ENCODE measurements around the gene DDAH2.

The DDAH2 gene

GRCh38 chr6:31729979-31730630 lies 1.0 kb upstream of the DDAH2 start:
- peak; percentile 49 for DNase-seq

- peak; percentile 72 for DNase-seq
Measured at GRCh38 chr6:31729515-31729978, 448 bp upstream of the DDAH2 start.

DNA sequence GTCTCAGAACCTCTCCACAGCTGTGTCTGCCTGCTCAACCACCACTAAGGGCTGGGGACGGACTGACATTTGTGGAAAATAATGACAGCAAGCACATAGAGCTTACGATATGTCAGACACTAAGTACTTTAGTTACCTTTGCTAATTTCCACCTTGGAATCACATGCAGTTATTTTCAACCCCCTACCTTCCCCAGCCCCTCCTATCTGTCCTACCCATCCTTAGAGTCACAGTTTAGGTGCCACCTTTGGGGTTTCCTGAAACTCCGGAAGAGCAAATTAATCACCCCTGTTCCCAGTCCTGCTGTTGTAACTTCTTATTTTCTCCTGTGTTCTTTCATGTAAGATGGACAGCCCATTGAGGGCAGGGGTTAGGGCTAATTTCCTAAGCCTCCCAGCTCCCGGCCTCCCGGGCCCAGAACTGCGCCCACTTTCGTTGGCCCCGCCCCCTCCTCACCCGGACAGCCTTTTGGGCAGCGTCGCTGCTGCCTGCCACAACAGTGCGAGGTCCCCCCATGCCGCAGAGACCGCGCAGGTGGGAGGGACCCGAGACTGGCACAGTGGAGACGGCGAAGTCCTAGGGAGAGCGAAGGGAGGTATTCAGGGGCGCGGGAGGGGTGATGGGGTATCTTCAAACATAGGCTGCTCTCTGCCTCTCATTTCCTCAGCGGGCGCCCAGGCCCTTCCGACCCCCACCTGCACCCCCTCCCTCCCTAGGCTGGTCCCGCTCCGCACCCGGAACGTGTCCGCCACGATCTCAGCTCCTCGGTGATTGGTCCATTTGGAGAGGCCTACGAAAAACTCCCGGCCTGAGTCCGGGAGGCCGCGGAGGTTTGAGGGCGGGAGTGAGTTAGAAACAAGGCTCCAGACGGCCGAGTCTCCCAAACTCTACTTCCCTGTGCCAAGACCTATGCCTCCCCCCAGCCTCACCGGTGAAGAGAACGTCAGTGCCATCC lies 1.1 kb downstream of the DDAH2 start:
- DNase-seq: no peak

DNA sequence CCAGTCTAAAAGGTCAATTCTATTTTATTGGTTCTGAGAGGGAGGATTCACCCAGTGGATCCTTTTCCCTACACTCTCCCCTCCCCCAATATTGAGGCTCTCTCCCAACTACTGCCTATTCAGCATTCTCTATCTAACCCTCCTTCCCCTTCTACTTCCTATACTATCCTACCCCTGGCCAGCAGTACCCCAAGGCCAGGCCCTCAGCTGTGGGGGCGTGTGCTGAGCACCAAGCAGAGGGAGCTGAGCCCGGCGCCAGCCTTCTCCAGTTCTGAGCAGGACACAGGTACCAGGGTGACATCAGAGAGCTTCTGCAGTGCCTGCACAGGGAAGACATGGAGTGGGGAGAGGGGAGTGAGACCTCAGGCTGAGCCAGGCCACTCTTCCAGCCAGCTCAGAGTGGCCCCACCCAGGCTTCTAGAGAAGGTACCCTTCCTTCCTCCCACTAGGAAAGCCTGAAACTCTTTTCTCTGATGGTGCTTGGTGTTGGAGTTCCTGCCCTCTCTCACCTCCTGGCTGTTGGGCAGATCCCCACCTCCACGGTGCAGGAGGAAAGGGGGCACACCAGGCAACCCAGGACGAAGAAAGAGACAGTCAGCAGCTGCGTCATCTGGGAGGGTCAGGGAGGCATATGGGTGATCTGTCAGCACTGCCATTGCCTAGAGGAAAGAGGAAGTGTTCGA lies 1.9 kb downstream of the DDAH2 start:
- no peak for DNase-seq

DNA sequence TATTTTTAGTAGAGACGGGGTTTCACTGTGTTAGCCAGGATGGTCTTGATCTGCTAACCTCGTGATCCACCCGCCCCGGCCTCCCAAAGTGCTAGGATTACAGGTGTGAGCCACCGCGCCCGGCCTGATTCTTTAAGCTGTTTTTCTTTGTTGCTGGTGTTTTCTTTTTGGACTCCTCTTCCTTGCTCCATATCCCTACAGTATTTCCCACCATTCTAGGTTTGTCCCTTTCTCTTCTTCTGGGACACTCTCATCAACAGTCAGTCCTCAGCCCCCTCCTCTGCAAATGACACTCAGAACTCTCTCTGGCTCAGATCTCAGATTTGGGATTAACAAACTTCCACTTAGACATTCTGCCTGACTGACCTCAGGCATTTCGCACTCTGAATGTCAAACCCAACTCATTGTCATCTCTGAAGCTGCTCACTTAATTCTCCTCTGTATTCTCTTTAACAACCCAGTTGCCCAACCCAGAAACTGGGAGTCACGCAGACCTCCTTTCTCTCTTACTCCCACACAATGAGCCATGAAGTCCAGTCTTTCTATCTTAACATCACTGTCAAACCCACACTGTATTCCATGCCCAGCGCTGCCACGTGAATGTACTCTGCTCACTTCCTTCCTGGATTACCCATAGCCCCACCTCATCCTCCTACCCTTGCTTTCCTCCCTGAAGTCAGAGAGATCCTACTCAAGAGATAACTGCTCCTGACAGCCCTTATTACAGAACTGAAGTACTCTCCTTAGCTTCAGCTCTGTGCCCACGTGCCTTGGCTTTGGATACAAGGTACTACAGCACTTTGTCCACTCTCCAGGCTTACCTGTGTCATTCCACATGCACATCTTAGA lies 3.4 kb downstream of the DDAH2 start:
- DNase-seq: no peak

DNA sequence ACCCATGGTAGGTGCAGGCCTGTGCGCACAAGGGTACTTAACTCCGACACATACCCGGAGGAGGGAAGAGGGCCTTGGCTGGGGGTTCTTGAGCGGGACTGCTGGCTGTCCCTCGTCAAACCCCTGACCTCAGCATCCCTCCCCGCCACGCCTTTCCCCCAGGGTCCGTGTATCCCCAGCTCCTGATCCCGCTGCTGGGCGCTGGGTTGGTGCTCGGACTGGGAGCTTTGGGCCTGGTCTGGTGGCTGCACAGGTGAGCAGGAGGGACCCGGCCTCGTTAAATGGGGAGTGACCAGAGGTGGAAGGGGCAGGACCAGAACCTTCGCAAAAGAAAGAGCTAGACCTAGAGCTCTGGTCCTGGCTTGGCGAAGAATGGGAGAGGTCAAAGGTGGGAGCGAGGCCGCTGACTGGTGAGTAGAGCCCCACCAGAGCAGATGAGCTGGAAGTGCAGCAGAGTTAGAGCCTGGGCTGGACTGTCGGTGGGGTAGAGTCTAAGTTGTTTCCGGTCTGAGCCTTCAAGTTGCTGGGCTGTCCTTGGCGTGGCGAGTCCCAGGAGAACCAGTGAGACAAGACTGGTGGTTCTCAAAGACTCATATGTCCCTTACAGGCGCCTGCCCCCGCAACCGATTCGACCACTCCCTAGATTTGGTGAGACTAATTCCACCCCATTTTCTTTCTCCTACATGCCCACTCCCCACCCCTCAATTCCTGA lies 5.0 kb downstream of the DDAH2 start:
- DNase-seq: no peak

GRCh38 chr6:31723245-31723979 lies 5.7 kb downstream of the DDAH2 start, which contains the start of gene MPIG6B:
Gene MPIG6B, plus strand, starts transcription at chr6:31723373. Its CDS starts 11 bp downstream, at chr6:31723384.
- DNase-seq: no peak

DNA sequence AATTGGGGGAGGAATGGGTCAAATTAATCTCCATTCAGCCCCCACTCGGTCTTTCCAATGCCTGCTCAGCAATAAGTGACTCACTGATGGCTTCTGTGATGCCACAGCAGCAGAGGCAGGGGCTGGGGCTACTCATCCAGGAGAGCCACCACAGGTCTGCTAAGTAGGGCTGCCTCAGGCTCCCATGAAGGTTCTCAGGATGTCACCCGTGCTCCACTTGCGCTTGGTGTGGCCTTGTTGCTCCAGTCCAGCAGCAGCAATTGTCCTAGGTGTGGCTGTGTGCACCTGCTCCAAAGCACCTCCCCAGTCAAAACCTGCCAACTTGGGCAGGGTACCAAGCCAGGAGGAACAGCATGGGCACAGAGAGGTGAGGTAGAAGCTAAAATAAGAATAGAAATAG lies 6.9 kb downstream of the DDAH2 start:
- no peak for DNase-seq

GRCh38 chr6:31721351-31722020 lies 7.6 kb downstream of the DDAH2 start, which contains the start of gene LY6G6C:
Gene LY6G6C, minus strand, starts transcription at chr6:31721746. Its CDS starts 67 bp downstream, at chr6:31721679.
- no peak for DNase-seq

DNA sequence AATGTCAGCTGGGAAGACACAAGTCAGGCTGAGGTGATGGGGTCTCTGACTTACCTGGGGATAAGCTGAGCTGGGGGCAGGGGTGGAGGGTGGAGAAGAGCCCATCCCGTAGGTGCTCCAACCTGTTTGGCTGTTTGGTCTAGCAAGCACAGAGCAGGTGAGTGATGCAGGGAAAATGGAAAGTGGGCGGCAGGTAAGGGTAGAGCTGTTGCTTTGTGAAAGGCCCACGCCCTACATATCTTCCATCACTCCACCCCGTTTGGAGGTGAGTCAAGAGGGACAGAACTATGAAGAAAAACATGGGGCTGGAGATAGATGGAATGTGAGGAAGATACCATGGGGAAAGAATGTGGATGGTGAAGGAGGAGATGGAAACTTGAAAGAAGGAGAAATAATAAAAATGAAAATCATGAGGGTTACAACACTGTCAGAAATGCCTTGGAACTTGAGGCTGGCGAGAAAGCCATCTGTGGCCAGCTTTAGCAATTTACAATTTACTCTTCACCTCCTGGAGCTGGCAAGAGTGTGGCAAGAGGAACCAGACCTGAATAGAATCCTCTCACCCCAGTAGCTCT lies 8.8 kb downstream of the DDAH2 start:
- DNase-seq: no peak

DNA sequence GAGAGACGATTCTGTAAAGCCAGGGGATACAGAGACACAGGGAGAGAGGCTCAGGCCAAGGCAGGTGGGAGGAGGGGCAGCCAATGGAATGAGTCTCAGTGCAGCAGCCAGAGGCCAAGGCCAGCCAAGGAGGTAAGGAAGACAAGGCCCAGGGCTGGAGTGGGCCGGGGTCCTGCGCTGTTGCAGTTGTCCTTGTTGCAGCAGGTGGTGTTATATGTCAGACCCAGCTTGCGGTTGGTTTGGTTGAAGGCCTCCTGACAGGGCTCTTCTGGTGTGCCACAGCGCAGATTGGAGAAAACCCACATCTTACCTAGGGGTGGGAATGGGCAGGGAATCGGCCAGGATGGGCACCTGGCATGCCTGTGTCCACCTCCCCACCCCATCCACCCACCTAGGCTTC lies 10.1 kb downstream of the DDAH2 start:
- no peak for DNase-seq

- DNase-seq: no peak
Measured at GRCh38 chr6:31718265-31718664, 10.8 kb downstream of the DDAH2 start.

GRCh38 chr6:31717499-31718222 lies 11.4 kb downstream of the DDAH2 start:
- no peak for DNase-seq

- DNase-seq: no peak
Measured at GRCh38 chr6:31715022-31715958, 13.8 kb downstream of the DDAH2 start, which contains the start of gene LY6G6D. Gene LY6G6D, plus strand, starts transcription at chr6:31715348. Its CDS starts 8 bp downstream, at chr6:31715356.

DNA sequence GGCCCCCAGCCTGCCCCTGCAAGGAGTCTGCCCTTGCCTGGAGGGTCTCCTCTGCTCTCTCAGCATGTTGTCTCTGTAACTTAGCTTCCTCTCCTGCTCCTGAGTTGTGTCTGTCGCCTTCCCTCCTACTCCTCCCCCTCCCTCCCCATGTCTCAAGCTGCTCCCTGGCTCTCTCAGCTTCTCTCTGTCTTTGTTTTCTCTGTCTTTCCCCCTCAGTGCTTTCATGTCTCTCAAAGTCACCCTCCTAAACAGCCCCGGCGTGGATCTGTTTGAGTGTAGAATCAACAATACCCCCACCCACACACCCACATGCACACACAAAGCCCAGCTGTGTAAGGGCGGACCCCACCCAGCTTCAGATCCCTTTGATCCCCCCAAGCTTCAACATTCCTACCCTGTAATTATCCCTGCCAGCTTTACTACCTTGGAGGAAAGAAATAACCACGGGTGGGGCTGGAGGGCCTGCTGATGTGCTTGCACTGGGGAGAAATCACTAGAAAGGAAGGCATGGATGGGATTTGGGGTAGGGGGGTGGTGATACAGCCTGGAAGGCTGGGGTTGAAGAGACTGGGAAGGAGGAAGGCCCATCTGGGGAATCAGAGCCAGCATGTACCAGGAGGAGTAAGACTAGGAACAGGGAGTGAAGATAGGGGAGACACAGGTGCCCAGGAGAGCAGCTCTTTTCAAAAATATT lies 15.0 kb downstream of the DDAH2 start:
- DNase-seq: no peak

GRCh38 chr6:31713465-31713864 lies 15.6 kb downstream of the DDAH2 start:
- no peak for DNase-seq

DNA sequence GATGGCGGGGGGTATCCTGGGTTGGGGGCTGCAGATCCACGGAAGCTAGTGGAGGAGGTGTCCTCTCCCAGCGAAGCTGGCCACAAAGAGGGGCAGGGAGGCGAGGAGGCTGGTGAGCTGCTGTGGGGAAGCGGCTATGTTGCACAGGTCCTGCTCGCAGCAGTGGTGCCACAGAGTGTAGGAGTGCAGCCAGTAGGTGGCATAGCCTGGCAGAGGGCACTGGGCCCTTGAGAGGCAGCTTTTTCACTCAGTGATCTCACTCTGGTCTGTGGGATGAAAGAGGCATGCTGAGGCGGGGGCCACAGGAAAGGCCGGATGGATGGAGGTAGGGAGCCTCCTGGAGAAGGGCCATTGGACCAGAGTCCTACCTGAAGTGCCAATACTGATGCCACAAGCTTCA lies 16.8 kb downstream of the DDAH2 start:
- no peak for DNase-seq

Measured in effector CD4-positive, alpha-beta T cell (primary cell).